Kidney (tissue), 14 donors: Measurements from ENCODE around the gene LRRC51. TPM values are rescaled to one million over a fixed set of nuclear protein-coding genes. Genes with fewer than 3 reads are reported as not detected.

ENCODE experiments used
- DNase-seq, 5 donors: peaks; one replicate each; pipeline ENCODE4 v3.0.0-alpha.2; 2013 to 2020
- FAIRE-seq: peaks from 2 replicates; lab custom pipeline; 2012; peaks lifted over from hg19 to GRCh38; lab: Jason Lieb, UNC
- H3K27ac ChIP-seq, 2 donors: one replicate each; pipeline ENCODE4 v1.7.0; 2013; ENCODE audit warnings: low read depth in 2 of 2, low read length in 2 of 2, inconsistent platforms in 1 of 2
- H3K27me3 ChIP-seq: one replicate; pipeline ENCODE4 v1.7.1; 2013; ENCODE audit warnings: low read length, inconsistent platforms; ENCODE audit not compliant: control insufficient read depth, insufficient read depth
- H3K36me3 ChIP-seq, 3 donors: one replicate each; pipeline versions ENCODE4 v1.7.0 to v1.7.1; 2013; ENCODE audit warnings: low read length in 3 of 3, control low read depth in 1 of 3, inconsistent platforms in 1 of 3; ENCODE audit not compliant: insufficient read depth in 3 of 3, control insufficient read depth in 2 of 3
- H3K4me1 ChIP-seq, 3 donors: one replicate each; pipeline versions ENCODE4 v1.7.0 to v1.7.1; 2013; ENCODE audit warnings: low read length in 3 of 3, inconsistent platforms in 1 of 3, low read depth in 1 of 3; ENCODE audit not compliant: control insufficient read depth in 2 of 3, insufficient read depth in 2 of 3
- H3K4me3 ChIP-seq, 3 donors: one replicate each; pipeline versions ENCODE4 v1.7.0 to v1.8.1; 2013; ENCODE audit warnings: low read length in 3 of 3, control low read depth in 1 of 3, inconsistent platforms in 1 of 3
- H3K9ac ChIP-seq, 3 donors: one replicate each; pipeline versions ENCODE4 v1.7.0 to v1.7.1; 2013; ENCODE audit warnings: low read length in 3 of 3, control low read depth in 1 of 3, inconsistent platforms in 1 of 3
- H3K9me3 ChIP-seq, 3 donors: one replicate each; pipeline versions ENCODE4 v1.7.0 to v1.7.1; 2013; ENCODE audit warnings: low read length in 3 of 3, control low read depth in 1 of 3, inconsistent platforms in 1 of 3; ENCODE audit not compliant: control insufficient read depth in 2 of 3, insufficient read depth in 1 of 3
- CTCF ChIP-seq: IDR thresholded peaks from 3 replicates; pipeline ENCODE4 v1.5.1; 2012; ENCODE audit warnings: mild to moderate bottlenecking, moderate library complexity, borderline replicate concordance; ENCODE audit not compliant: insufficient read depth; ENCODE audit errors: extremely low read depth
- intact Hi-C: fragments of 100-400 bp; cut with DNase I; formaldehyde crosslinking; loops from one replicate; pipeline ENCODE4 v1.11.1; 2022
- polyA plus RNA-seq: library from polyadenylated mRNA; stranded (reverse); fragments of 350-450 nt; fragmentation: Illumina TruSeq; extraction: RNeasy Lipid Tissue Mini Kit (QIAGEN cat#74804); gene quantifications from one replicate; pipeline ENCODE4 v1.2.3, GENCODE V29; 2014; ENCODE audit warnings: low read depth, low replicate concordance; ENCODE audit not compliant: insufficient read depth
- total RNA-seq: library from RNA; stranded (reverse); fragmentation: NEBNext Ultra II Directional; extraction: Animal tissue kit (Norgen Biotek cat#: 25700); gene quantifications from one replicate; pipeline ENCODE4 v1.2.1, GENCODE V29; 2021
- donor health status: control.
- donor health status: control.
- donor health status: control.
- donor health status: control.
- donor health status: control.
- donor health status: DM: yes; HTN: yes; CAD: no.
- donor health status: Normal renal cell carcinoma (clear cell type).

Gene LRRC51
- total and polyA plus RNA-seq, 2 donors from 2014 or later = 23.3 to 28.9 TPM

DNA sequence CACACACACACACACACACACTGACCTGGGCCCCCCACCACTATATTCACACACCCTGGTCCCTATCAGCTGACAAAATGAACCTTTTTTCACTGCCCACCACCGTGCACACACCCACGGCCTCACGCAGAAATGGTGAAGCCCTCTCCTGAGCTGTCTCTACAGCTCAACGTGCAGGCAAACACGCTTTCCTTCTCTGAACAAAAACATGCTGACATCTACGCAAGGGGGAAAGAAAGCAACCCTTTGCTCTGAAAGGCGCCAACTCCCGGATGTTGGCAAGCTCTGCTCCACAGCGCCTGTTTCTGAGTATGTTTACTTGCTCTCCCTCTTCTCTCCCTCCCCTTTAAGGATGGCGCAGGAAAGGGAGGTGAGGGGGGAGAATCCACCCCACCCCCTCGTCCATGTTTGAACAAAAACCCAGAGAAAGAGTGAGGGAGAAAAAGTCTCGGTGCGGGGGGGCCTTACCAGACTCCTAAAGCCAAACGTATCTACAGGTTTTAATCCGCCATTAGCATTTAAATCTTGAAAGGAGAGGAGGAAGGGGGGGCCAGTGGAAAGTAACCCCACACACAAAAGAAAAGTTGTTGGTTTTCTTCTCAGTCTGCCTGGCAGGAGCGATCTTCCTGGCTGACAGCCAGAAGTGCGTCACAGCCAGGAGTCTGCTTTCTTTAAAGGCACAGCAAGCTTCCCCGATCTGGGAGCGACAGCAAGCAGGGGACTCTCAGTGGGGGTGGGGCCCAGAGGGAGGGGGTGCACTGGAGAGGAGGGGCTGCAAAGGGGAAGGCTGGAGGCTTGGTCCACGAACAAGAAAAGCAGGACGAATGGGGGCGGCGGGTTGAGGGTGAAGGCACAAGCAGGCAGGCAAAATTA, 39.9 kb upstream of the LRRC51 start:
- DNase-seq = peak; percentile 94 to 98 (median 97)

GRCh38 chr11:72041364-72042063, 39.1 kb upstream of the LRRC51 start:
- H3K27me3 ChIP-seq = no peaks in the 10 kb centered on the region
- H3K9me3 ChIP-seq = no peaks in the 10 kb centered on the region
- peaks cover 13 to 48% (median 40%) of the 10 kb centered on the region in 3 donors for H3K4me1 ChIP-seq
- peak overlapping the region; percentile 64 to 94 (median 74) for H3K4me3 ChIP-seq
- no peak for FAIRE-seq
- H3K27ac ChIP-seq = peak overlapping the region; percentile 92 to 98
- no peak for TF ChIP-seq CTCF
- H3K9ac ChIP-seq = peak overlapping the region; percentile 74 to 82 (median 82)
- intact Hi-C loops = no loop called here
- peak; percentile 74 to 89 (median 86) for DNase-seq
- H3K36me3 ChIP-seq = no peaks in the 10 kb centered on the region

More for the DNA sequence above, 39.9 kb upstream of the LRRC51 start:
- H3K4me3 ChIP-seq = peak overlapping the region; percentile 64 to 94 (median 74)
- peak overlapping the region; percentile 82 to 89 (median 82) for H3K9ac ChIP-seq
- peaks cover 13 to 52% (median 43%) of the 10 kb centered on the region in 3 donors for H3K4me1 ChIP-seq
- intact Hi-C loops = no loop called here
- TF ChIP-seq CTCF = no peak
- H3K27ac ChIP-seq = peak overlapping the region; percentile 92 to 98
- no peak for FAIRE-seq
- H3K36me3 ChIP-seq = peaks cover 1 to 2% (median 1%) of the 10 kb centered on the region in 3 donors
- no peaks in the 10 kb centered on the region for H3K27me3 ChIP-seq
- H3K9me3 ChIP-seq = no peaks in the 10 kb centered on the region

- H3K9ac ChIP-seq = peak overlapping the region; percentile 74 to 82 (median 82)
- no peaks in the 10 kb centered on the region for H3K9me3 ChIP-seq
- peak overlapping the region; percentile 92 to 98 for H3K27ac ChIP-seq
- no peak for DNase-seq
- no peaks in the 10 kb centered on the region for H3K36me3 ChIP-seq
- peaks cover 11 to 43% (median 34%) of the 10 kb centered on the region in 3 donors for H3K4me1 ChIP-seq
- intact Hi-C loops = no loop called here
- H3K4me3 ChIP-seq = peak overlapping the region; percentile 64 to 94 (median 74)
- FAIRE-seq = no peak
- TF ChIP-seq CTCF = no peak
- H3K27me3 ChIP-seq = no peaks in the 10 kb centered on the region
These were observed 38.4 kb upstream of the LRRC51 start for GRCh38 chr11:72042064-72042745.
